ENCODE data around the gene CCDC194. TPM values are rescaled to one million over a fixed set of nuclear protein-coding genes. Genes with fewer than 3 reads are reported as not detected.

The CCDC194 gene
- total RNA-seq, 1 experiment from 2014 or later, result 0.37 TPM

DNA sequence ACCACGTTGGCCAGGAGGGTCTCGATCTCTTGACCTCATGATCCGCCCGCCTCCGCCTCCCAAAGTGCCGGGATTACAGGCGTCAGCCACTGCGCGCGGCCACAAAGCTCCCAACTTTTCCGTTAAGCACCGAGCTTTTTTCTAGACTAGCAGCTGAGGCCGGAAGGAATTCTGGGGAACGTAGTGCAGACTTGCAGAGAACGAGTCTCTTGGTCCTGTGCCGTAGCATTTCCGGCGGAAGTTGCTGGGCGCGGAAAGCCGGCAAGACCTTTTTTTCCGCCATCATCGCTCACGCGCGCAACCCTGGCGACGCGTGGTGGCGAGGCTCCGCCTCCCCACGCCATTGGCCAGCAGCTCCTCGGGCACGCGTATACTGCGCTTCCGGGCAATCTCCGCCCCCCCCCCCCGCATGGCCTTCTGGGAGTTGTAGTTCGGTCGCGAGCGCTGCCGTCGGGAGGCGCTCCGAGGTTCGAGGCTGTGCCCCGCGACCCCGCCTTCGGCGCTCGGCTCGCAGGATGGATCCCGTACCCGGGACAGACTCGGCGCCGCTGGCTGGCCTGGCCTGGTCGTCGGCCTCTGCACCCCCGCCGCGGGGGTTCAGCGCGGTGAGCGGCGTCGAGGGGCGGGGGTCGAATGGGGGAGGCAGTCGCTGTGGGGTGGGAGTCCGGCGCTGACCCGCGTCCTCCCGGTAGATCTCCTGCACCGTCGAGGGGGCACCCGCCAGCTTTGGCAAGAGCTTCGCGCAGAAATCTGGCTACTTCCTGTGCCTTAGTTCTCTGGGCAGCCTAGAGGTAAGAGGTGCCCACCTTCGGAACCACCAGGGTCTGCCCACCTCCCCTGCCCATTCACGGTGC is 25.9 kb upstream of the CCDC194 start, which contains the start of gene MVB12A (continued):
- TF ChIP-seq ZNF281 (CRISPR knock-in tag; IDR thresholded peaks at IDR 0.05) (no peak), ZNF416 (CRISPR knock-in tag; IDR thresholded peaks at IDR 0.05) (no peak), ZNF671 (CRISPR knock-in tag; IDR thresholded peaks at IDR 0.05) (no peak), RELA (CRISPR knock-in tag; IDR thresholded peaks at IDR 0.05; ENCODE audit: borderline replicate concordance) (no peak), TCF7 (CRISPR knock-in tag; IDR thresholded peaks at IDR 0.05; ENCODE audit: low read depth) (no peak), NR3C1 (CRISPR knock-in tag; conservative IDR thresholded peaks at IDR 0.05; ENCODE audit: low read depth) (0 out of 2 replicates have a peak, but pooled peaks have one; percentile 56), PRDM15 (CRISPR knock-in tag; IDR thresholded peaks at IDR 0.05) (no peak), NFATC4 (CRISPR knock-in tag; IDR thresholded peaks at IDR 0.05) (no peak), FOXJ3 (CRISPR knock-in tag; IDR thresholded peaks at IDR 0.05; ENCODE audit: borderline replicate concordance) (no peak), HMGXB4 (CRISPR knock-in tag; IDR thresholded peaks at IDR 0.05) (peak; percentile 20; the same call in 1 of the 2 replicates), KAT7 (CRISPR knock-in tag; IDR thresholded peaks at IDR 0.05; ENCODE audit: borderline replicate concordance) (no peak), ETV6 (CRISPR knock-in tag; IDR thresholded peaks at IDR 0.05) (0 out of 2 replicates have a peak, but pooled peaks have one; percentile 58), GRHL2 (CRISPR knock-in tag; IDR thresholded peaks at IDR 0.05; ENCODE audit: insufficient replicate concordance, severe bottlenecking) (no peak), CREB1 (CRISPR knock-in tag; IDR thresholded peaks at IDR 0.05) (no peak), TP53 (CRISPR knock-in tag; IDR thresholded peaks at IDR 0.05) (no peak), ZNF396 (CRISPR knock-in tag; IDR thresholded peaks at IDR 0.05; ENCODE audit: borderline replicate concordance) (no peak), ERG (CRISPR knock-in tag; IDR thresholded peaks at IDR 0.05) (no peak), RORB (CRISPR knock-in tag; IDR thresholded peaks at IDR 0.05) (no peak)
- TF ChIP-seq, protein P1, sequence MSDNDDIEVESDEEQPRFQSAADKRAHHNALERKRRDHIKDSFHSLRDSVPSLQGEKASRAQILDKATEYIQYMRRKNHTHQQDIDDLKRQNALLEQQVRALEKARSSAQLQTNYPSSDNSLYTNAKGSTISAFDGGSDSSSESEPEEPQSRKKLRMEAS (CRISPR knock-in tag; IDR thresholded peaks at IDR 0.05), result peak; percentile 75
- TF ChIP-seq, protein P2, sequence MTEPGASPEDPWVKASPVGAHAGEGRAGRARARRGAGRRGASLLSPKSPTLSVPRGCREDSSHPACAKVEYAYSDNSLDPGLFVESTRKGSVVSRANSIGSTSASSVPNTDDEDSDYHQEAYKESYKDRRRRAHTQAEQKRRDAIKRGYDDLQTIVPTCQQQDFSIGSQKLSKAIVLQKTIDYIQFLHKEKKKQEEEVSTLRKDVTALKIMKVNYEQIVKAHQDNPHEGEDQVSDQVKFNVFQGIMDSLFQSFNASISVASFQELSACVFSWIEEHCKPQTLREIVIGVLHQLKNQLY (CRISPR knock-in tag; IDR thresholded peaks at IDR 0.05), result no peak
- TF ChIP-seq, protein P3, sequence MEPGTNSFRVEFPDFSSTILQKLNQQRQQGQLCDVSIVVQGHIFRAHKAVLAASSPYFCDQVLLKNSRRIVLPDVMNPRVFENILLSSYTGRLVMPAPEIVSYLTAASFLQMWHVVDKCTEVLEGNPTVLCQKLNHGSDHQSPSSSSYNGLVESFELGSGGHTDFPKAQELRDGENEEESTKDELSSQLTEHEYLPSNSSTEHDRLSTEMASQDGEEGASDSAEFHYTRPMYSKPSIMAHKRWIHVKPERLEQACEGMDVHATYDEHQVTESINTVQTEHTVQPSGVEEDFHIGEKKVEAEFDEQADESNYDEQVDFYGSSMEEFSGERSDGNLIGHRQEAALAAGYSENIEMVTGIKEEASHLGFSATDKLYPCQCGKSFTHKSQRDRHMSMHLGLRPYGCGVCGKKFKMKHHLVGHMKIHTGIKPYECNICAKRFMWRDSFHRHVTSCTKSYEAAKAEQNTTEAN (CRISPR knock-in tag; IDR thresholded peaks at IDR 0.05), result no peak; the same call in 1 of the 2 replicates
- TF ChIP-seq, protein P4, sequence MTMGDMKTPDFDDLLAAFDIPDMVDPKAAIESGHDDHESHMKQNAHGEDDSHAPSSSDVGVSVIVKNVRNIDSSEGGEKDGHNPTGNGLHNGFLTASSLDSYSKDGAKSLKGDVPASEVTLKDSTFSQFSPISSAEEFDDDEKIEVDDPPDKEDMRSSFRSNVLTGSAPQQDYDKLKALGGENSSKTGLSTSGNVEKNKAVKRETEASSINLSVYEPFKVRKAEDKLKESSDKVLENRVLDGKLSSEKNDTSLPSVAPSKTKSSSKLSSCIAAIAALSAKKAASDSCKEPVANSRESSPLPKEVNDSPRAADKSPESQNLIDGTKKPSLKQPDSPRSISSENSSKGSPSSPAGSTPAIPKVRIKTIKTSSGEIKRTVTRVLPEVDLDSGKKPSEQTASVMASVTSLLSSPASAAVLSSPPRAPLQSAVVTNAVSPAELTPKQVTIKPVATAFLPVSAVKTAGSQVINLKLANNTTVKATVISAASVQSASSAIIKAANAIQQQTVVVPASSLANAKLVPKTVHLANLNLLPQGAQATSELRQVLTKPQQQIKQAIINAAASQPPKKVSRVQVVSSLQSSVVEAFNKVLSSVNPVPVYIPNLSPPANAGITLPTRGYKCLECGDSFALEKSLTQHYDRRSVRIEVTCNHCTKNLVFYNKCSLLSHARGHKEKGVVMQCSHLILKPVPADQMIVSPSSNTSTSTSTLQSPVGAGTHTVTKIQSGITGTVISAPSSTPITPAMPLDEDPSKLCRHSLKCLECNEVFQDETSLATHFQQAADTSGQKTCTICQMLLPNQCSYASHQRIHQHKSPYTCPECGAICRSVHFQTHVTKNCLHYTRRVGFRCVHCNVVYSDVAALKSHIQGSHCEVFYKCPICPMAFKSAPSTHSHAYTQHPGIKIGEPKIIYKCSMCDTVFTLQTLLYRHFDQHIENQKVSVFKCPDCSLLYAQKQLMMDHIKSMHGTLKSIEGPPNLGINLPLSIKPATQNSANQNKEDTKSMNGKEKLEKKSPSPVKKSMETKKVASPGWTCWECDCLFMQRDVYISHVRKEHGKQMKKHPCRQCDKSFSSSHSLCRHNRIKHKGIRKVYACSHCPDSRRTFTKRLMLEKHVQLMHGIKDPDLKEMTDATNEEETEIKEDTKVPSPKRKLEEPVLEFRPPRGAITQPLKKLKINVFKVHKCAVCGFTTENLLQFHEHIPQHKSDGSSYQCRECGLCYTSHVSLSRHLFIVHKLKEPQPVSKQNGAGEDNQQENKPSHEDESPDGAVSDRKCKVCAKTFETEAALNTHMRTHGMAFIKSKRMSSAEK (CRISPR knock-in tag; IDR thresholded peaks at IDR 0.05; ENCODE audit: borderline replicate concordance), result no peak
